HTR-8/SVneo (cell line): ENCODE results near the gene CCDC171.
"Not testable (repeated sequence)": the region's sequence is repeated elsewhere in the genome, so short reads cannot be mapped to it uniquely, and the experiment has no call there.

Experiments
- DNase-seq: peaks from one replicate; pipeline ENCODE4 v3.0.0; 2011; ENCODE audit warnings: low spot score, mixed read lengths; ENCODE audit not compliant: insufficient read length
- FAIRE-seq: peaks from 2 replicates; lab custom pipeline; 2011; peaks lifted over from hg19 to GRCh38; lab: Jason Lieb, UNC

CCDC171 gene

DNA sequence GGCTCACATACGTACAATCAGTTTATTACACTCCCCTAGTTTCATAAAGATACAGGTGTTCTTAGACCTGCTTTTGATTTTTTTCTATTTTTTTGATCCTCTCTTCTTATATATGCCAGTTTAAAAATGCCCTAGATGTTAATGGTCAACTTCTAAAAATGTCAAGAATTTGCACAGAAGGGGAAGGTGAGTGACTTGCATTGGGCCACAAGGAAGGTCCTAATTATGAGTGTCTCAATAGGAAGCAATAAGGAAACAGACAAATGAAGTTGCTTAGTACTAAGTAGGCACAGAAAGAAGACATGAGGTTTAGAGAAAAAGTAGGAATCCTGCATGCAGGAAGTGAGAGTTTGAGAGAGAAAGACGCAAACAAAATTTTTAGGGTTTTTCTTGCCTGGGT, 3.2 kb upstream of the CCDC171 start:
- FAIRE-seq, result no peak
- DNase-seq, result no peak

DNA sequence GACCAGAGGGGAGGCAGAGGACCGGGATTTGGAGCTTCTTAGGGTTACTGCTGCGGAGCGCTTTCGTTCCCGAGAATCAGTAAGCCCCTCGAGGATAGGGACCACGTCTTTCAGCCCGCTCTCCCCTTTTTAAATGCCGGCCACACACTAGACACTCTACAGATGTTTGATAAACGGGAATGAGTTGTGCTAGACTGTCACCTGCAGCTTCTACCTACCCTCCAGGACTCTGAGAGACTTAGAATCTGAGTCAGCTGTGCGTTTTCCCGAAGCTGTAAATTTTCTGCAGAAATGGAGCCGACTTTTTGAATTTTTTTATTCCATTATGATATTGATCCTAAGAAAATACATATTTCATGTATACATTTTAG, 670 bp downstream of the CCDC171 start:
- FAIRE-seq, result no peak
- DNase-seq, result no peak

DNA sequence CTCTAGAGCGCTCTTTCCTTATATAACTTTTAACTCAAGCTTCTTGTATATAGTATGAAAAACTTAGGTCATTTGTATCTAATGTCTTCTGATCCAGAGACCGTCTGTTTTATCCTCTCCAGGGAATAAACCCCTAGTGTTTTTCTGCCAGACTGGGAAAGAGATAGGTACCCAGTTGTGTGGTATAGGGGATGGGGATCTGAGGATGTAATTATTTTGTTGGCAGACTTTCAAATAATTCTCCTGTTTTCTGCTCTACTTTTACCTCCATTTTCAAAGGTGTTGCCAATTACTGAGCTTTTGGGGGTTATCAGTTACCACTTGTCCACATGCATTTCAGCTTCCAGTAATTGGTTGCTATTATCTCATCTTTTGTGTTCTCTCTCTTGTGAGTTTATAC, 17.9 kb downstream of the CCDC171 start:
- FAIRE-seq (no peak), DNase-seq (no peak)

DNA sequence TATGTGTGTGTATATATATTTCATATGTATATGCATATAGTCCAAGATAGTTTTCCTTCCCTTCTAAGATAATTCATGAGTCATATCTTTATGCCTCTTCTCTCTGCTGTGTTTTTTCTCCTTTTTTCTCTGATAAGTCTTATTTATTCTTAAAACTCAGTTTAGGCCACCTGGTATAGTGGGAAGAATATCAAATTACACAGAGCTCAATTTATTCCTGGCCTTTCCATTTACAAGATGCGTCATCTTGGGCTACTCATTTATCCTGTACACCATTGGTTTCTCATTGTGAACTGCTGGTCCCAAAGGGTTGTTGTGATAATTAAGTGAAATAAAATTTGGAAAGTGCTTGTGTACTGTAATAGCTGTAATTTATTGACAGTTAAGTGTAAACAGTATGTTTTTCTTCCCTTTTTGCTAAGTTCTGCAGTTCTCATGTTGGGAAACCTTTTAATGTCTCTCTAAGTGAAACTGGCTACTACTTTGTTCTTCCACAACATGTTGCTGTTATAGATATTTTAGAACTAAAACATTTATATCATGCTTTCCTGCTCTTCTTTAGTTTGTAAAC, 19.4 kb downstream of the CCDC171 start:
- DNase-seq (no peak), FAIRE-seq (no peak)

DNA sequence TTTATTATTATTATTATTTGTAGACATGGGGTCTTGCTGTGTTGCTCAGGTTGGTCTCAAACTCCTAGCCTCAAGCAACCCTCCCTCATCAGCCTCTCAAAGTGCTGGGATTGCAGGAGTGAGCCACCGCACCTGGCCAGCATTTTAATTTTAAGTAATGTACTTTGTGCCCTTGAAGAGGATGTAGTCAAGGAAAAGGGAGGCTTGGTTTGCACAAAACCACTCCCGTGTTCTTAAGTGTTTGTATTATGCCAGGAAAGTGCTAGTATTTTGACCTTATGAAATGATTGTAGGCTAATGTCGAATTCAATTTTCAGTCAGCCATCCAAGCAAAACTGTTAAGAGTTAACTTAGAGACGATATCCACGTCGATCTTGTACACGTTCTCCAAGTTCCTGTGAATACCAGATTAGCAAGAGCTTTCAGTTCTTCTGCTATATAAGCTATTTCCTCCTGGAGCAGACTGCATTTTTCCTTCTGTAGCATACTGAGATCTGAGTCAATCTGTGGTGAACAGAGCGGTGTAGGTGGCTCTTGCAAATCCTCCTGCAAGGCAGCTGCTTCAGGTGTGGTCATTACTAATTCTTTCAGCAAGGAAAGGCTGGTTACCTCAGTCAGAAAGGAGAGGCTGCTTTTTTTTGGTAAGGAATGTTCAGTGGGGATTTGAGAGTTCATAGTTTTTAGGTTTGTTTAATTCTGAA, 23.7 kb downstream of the CCDC171 start:
- no peak for DNase-seq
- FAIRE-seq, result no peak

DNA sequence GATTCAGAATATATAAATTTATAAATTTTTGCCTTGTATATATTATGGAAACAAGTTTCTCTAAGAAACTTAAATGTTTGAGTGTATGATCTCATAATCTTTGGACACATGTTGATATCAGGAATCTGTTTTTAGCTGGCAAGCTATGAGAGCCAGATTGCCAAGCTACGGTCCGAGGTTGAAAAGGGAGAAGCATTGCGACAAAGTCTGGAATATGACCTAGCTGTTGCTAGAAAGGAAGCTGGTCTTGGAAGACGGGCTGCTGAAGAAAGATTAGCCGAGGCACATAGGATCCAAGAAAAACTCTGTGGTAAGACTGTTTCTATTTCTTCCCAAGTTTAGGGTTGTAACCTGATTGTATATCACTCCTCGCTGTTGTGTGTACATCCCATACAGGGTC, 25.9 kb downstream of the CCDC171 start:
- FAIRE-seq, result no peak

DNA sequence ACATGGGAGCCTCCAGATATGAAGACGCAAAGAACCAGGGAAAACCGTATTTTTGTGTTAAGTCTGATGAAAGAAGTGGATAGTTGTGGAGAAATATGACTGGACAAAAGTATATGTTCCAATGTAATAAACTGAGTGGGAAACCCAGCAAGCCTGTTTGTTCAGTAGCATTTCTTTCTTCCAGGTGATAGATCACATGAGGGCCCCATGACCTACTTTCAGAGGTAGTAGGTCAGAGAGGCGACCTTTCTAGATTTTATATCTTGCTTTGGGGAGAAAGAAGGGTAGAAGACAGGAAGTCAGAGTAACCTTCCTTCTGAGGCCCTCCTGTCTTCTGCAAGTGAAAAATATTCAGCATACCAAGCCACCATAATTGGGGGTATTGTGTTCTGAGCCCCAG, 31.5 kb downstream of the CCDC171 start:
- FAIRE-seq, result no peak
- no peak for DNase-seq

More for the DNA sequence above, 25.9 kb downstream of the CCDC171 start:
- no peak for DNase-seq

DNA sequence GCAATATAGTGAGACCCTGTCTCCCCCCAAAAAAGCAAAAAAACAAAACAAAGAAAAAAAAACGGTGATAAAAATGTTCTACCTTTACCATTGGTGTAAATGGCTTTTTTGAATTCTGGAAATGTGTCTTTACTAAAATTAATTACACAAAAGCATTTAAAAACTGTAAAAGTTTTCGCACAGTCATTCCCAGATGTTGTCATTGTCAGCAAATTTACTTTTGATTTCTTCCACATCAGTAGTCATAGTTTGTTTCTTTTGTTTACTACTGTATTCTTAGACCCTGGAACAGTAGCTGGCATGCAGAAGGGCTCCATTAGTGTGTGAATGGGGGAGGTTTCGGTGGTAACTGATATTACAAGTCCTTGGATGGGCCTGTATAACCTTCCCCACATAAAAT, 39.5 kb downstream of the CCDC171 start:
- no peak for FAIRE-seq
- DNase-seq, result no peak

DNA sequence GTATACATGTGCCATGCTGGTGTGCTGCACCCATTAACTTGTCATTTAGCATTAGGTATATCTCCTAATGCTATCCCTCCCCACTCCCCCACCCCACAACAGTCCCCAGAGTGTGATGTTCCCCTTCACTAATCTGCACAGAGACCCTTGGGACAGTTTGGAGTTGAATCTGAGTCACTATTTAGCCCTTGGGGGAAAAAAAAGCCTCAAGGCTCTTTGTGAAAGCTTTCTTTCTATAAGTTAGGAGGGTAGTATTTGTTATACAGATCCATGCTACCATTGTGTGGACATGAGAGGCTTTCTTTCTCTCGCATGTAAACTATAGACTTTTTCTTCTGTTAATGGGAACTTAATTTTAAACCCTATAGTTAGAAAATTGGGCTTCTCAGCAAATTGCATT, 40.1 kb downstream of the CCDC171 start:
- DNase-seq, FAIRE-seq: not testable (repeated sequence)

DNA sequence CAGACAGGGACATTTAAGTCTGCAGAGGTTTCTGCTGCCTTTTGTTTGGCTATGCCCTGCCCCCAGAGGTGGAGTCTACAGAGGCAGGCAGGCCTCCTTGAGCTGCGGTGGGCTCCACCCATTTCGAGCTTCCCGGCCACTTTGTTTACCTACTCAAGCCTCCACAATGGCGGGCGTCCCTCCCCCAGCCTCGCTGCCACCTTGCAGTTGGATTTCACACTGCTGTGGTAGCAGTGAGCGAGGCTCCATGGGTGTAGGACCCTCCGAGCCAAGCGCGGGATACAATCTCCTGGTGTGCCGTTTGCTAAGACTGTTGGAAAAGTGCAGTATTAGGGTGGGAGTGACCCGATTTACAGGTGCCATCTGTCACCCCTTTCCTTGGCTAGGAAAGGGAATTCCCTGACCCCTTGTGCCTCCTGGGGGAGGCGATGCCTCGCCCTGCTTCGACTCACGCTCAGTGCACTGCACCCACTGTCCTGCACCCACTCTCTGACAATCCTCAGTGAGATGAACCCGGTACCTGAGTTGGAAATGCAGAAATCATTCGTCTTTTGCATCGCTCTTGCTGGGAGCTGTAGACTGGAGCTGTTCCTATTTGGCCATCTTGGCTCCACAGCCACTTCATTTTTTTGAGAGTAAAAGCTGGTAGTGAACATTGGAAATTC, 48.0 kb downstream of the CCDC171 start:
- not testable (repeated sequence) for DNase-seq, FAIRE-seq

DNA sequence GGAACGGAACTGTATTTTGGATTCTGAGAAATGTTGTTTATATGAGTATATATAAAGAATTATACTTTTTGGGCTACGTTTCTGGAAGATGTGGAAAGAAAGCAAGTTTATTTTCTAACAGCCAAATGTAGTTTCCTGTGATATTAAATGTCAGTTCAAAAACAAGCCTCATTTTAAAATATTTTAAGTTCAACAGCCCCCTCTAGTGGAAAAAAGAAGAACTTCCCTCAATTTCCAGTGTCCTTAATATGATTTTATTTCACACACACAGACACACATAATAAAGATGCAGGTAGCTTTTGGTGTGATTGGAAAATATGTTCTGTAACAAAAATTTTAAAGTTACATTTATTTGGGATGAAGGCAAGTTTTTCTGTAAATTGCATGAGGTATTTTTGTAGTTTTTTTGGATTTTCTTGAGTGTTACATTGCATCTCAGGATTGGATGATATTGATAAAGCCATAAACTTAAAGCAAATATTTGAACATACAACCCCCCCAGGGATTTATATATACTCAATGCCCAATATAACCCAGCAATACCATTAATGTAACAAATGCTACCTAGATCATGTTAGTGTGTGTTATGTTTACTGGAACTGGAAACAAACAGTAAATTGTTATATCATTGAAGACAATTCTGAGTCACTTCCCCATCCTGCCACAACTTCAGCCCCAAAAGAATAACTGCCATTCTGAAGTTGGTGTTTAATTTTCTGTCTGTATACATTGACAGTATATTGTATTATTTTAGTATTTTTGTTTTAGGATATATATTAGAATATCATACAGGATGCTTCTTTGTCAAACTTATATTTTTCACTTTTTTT, 54.0 kb downstream of the CCDC171 start:
- no peak for FAIRE-seq
- DNase-seq, result peak; percentile 22

DNA sequence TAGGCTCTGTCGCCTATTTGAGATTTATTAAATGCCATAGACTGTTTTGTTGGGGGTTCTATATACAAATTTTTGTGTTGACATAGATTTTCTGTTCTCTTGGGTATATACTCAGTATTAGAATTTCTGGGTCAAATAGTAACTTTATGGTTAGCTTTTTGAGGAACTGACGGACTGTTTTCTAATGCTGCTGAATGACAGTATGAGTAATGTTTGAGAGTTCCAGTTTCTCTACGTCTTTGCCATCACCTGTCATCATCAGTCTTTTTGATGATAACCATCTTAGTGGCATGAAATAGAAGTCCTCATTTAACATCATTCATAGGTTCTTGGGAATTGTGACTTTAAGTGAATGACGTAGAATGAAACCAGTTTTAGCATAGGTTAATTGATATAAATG, 60.1 kb downstream of the CCDC171 start:
- FAIRE-seq, result no peak
- no peak for DNase-seq

DNA sequence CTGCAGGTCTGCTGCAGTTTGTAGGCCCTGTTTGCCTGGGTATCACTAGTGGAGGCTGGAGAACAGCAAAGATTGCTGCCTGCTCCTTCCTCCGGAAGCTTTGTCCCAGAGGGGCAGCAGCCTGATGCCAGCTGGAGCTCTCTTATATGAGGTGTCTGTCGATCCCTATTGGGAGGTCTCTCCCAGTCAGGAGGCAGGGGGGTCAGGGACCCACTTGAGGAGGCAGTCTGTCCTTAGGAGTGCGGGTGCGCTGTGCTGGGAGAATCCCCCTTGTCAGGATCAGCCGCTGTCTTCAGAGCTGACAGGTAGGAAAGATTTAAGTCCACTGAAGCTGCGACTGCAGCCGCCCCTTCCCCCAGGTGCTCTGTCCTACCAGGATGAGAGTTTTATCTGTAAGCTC, 64.9 kb downstream of the CCDC171 start:
- DNase-seq (no peak), FAIRE-seq (no peak)

DNA sequence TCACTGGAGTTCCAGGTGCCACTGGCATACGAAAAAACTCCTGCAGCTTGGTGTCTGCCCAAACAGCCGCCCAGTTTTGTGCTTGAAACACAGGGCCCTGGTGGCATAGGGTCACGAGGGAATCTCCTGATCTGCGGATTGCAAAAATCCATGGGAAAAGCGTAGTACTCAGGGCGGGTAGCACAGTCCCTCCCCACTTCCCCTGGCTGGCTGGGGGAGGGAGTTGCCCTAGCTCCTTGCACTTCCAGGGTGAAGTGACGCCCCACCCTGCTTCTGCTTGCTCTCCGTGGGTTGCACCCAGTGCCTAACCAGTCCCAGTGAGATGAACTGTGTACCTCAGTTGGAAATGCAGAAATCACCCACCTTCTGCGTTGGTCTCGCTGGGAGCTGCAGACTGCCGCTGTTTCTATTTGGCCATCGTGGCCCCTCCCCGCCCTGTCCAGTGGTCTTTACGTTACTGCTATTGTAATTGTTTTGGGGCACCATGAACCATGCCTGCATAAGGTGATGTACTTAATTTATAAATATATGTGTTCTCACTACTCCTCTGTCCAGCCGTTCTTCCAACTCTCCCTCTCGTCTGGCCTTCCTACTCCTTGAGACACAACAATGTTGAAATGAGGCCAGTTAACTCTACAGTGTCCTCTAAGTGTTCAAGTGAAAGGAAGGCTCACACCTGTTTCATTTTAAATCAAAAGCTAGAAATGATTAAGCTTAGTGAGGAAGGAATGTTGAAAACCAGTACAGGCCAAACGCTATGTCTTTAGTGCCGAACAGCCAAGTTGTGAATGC, 65.9 kb downstream of the CCDC171 start:
- no peak for FAIRE-seq
- no peak for DNase-seq

DNA sequence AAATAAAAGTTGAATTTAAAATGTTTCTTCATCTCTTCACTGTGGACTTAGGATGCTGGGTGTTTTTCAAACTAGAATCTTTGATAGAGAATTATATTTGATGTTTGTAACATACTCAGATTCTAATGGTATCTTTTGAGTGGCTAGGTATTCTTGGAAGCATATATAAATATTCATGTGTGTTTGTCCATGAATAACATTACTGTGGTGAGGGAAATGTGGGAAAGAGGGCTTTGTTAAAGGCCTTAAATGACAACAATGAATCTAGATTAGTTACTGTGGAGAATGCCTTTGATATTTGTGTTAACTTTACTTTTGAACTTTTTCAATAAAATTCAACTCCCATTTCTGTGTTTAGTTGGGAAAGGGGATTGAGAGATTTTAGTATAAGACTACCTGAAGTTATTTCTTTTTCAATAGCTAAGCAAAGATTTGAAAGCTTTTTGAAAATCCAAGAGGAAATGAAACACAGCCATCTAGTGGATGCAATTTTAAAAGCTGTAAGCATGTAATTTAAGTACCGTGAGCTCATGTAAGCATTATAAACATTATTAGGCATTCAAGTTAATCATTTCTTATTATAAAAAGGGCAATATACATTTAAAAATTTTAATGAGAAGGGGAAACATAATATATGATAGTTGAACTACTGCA, 69.6 kb downstream of the CCDC171 start:
- DNase-seq (no peak), FAIRE-seq (no peak)

DNA sequence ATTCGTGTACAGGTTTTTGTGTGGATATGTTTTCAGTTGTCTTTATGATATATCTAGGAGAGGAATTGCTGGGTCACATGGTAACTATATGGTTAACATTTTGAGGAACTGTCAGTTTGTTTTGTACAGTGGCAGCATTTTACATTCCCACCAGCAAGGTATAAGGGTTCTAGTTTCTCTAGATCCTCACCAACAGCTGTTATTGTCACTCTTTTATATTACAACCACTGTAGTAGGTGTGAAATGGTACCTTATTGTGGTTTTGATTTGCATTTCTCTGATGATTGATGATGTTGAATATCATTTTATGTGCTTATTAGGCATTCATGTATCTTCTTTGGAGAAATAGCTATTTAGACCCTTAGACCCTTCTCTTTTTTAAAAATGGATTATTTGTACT, 82.9 kb downstream of the CCDC171 start:
- FAIRE-seq (no peak), DNase-seq (no peak)

DNA sequence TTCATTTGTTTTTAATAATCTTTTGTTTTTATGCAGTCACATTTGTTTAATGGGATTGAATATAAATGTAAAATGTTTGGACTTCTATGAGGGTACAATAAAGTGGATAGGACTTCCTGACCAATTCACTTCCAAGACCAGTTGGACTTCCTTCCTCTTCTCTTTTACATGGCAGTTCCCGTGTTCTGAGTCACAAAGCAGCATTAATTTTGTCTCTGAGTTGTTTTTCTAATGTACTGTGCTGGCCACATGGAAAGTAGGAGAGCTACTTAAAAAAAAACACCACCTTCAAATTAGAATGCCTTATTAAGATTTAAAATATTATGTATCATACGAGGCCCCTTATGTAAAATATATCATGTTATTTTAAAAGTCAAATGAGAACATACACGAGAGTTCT, 87.3 kb downstream of the CCDC171 start:
- FAIRE-seq (no peak), DNase-seq (no peak)

DNA sequence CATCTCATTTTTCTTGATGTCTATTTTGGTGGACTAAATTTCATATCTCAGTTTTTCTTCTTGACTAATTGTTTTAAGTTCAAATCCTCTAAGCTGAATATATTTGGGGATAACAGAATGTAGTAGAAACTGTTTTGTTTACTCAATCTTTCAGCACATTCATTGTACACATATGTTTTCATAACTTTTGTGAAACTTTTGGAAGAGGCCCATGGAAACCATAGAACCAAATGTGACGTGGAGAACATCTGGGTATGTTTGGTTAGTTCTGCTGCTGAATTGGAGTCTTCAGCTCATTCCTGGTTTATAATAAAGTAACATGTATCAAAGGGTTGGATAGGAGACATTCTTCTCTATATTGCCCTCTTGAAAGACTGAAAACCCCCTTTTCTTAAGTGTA, 88.4 kb downstream of the CCDC171 start:
- no peak for DNase-seq
- FAIRE-seq, result no peak

DNA sequence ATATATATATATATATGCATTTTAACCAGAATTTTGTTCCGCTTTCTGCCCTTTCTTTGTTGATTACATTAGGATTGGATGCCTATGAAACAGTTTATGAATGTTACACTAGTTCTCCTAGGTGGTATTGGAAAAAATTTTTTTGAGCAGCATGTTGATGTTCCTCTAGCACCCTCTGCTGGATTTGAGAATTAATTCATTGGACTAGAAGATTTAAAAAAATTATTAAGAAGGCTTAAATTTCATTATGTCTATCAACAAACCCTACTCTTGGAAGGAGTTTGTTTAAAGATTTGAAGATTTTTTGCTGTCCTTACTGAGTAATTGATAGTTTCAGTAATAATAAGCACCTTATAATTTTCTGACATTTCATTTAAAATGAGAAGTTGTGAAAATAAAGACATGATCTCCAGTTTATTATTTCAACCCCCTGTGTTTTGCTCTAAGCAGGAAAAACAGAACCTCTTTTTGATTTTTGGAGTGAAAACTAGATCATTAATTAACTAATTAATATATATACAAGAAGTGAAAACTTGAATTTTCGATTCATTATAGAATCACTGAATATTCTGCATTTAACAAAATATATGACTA, 89.6 kb downstream of the CCDC171 start:
- FAIRE-seq, result no peak
- DNase-seq, result peak; percentile 7
